Neural progenitor cell (in vitro differentiated cells): ENCODE measurements around the gene GSDME. TPM values are rescaled to one million over a fixed set of nuclear protein-coding genes. Genes with fewer than 3 reads are reported as not detected.

Experiments
- DNase-seq: peaks from one replicate; pipeline ENCODE4 v3.0.0-alpha.2; 2016; ENCODE audit warnings: low spot score
- H2AFZ ChIP-seq: fragments of 200-600 bp; sonication (generic); replicated peaks from 2 replicates; pipeline ENCODE4 v1.6.1; 2016; ENCODE audit warnings: antibody characterized with exemption
- H3F3A ChIP-seq: fragments of 200-600 bp; sonication (generic); 2 replicates; pipeline ENCODE4 v1.6.1; 2016; ENCODE audit warnings: antibody characterized with exemption, low read depth
- H3K27ac ChIP-seq: fragments of 200-600 bp; sonication (generic); 2 replicates; pipeline ENCODE4 v1.5.1; 2016; ENCODE audit warnings: mild to moderate bottlenecking
- H3K27me3 ChIP-seq: fragments of 200-600 bp; sonication (generic); 2 replicates; pipeline ENCODE4 v1.6.1; 2016; ENCODE audit warnings: mild to moderate bottlenecking, moderate library complexity
- H3K36me3 ChIP-seq: fragments of 200-600 bp; sonication (generic); 2 replicates; pipeline ENCODE4 v1.5.1; 2016
- H3K4me1 ChIP-seq: fragments of 200-600 bp; sonication (generic); 2 replicates; pipeline ENCODE4 v1.6.1; 2016; ENCODE audit warnings: mixed run types
- H3K4me2 ChIP-seq: fragments of 200-600 bp; sonication (generic); 2 replicates; pipeline ENCODE4 v1.6.1; 2016
- H3K4me3 ChIP-seq: fragments of 200-600 bp; sonication (generic); 2 replicates; pipeline ENCODE4 v1.5.1; 2016
- H3K79me2 ChIP-seq: fragments of 200-600 bp; sonication (generic); 2 replicates; pipeline ENCODE4 v1.6.1; 2016; ENCODE audit warnings: low read depth
- H3K9ac ChIP-seq: fragments of 200-600 bp; sonication (generic); 2 replicates; pipeline ENCODE4 v1.6.1; 2016
- H3K9me3 ChIP-seq: fragments of 200-600 bp; sonication (generic); 2 replicates; pipeline ENCODE4 v1.5.1; 2016; ENCODE audit warnings: low read depth
- H4K20me1 ChIP-seq: fragments of 200-600 bp; sonication (generic); 2 replicates; pipeline ENCODE4 v1.6.1; 2016; ENCODE audit warnings: low read depth
- H3K27ac Mint-ChIP-seq: 3 replicates; pipeline ENCODE4 v1.8.0; 2021; ENCODE audit warnings: mixed read lengths
- H3K27me3 Mint-ChIP-seq: 2 replicates; pipeline ENCODE4 v1.8.0; 2022; ENCODE audit warnings: low read depth, mild to moderate bottlenecking, inconsistent platforms, moderate library complexity, mixed read lengths; ENCODE audit not compliant: insufficient read depth
- H3K36me3 Mint-ChIP-seq: 3 replicates; pipeline ENCODE4 v1.8.0; 2021; ENCODE audit warnings: mixed read lengths
- H3K4me1 Mint-ChIP-seq: 3 replicates; pipeline ENCODE4 v1.8.0; 2021; ENCODE audit warnings: mixed read lengths
- H3K4me3 Mint-ChIP-seq: 3 replicates; pipeline ENCODE4 v1.8.0; 2021; ENCODE audit warnings: mild to moderate bottlenecking, moderate library complexity, mixed read lengths
- H3K9me3 Mint-ChIP-seq: 3 replicates; pipeline ENCODE4 v1.8.0; 2020; ENCODE audit warnings: mixed read lengths
- EZH2 ChIP-seq: fragments of 200-600 bp; sonication (generic); IDR thresholded peaks from 2 replicates; pipeline ENCODE4 v1.6.1; 2017; ENCODE audit warnings: antibody characterized with exemption, mild to moderate bottlenecking, moderate library complexity
- EZH2phosphoT487 ChIP-seq: fragments of 200-600 bp; sonication (generic); IDR thresholded peaks from 2 replicates; pipeline ENCODE4 v1.6.1; 2017; ENCODE audit warnings: antibody characterized with exemption
- total RNA-seq: library from RNA; depleted of rRNA; stranded (reverse); fragments of >200 nt; gene quantifications from 2 replicates; pipeline ENCODE4 v1.2.3, GENCODE V29; 2015; ENCODE audit warnings: low replicate concordance
- TF ChIP-seq, protein P1 (sequence below): fragments of 200-600 bp; sonication (generic); IDR thresholded peaks from 2 replicates; pipeline ENCODE4 v1.5.1; 2017; ENCODE audit warnings: antibody characterized with exemption, mild to moderate bottlenecking

The GSDME gene
- total RNA-seq, 1 donor from 2014 or later, result 15.5 TPM

DNA sequence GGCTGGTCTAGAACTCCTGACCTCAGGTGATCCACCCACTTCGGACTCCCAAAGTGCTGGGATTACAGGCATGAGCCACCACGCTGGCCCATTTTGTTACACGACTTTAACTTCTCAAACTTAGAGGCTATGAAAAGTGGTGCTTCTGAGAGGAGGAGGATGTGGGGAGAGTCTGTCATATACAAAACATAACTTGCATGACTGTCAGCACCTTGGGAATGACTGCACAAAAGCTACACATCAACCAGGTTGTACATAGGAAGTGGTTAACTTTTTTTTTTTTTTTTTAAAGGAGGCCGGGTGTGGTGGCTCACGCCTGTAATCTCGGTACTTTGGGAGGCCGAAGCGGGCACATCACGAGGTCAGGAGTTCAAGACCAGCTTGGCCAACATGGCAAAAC is 43.4 kb upstream of the GSDME start:
- Mint-ChIP-seq H3K36me3 (peaks cover 23% of the 10 kb centered on the region), H3K9me3 (no peaks in the 10 kb centered on the region), H3K27ac (no peak overlapping the region), H3K4me3 (no peak overlapping the region), H3K27me3 (no peaks in the 10 kb centered on the region), H3K4me1 (peaks cover 20% of the 10 kb centered on the region)
- no peaks in the 10 kb centered on the region for H3K9me3 ChIP-seq
- H3K36me3 ChIP-seq, result peaks cover 5% of the 10 kb centered on the region
- no peaks in the 10 kb centered on the region for H3F3A ChIP-seq
- no peaks in the 10 kb centered on the region for H3K4me1 ChIP-seq
- H4K20me1 ChIP-seq, result no peaks in the 10 kb centered on the region
- no peak for DNase-seq
- no peaks in the 10 kb centered on the region for H3K79me2 ChIP-seq
- no peak overlapping the region for H3K4me3 ChIP-seq
- no peak overlapping the region for H3K27ac ChIP-seq
- H3K27me3 ChIP-seq, result no peaks in the 10 kb centered on the region
- TF ChIP-seq EZH2, result no peak
- no peak overlapping the region for H3K9ac ChIP-seq
- no peak overlapping the region for H2AFZ ChIP-seq
- H3K4me2 ChIP-seq, result no peak overlapping the region

DNA sequence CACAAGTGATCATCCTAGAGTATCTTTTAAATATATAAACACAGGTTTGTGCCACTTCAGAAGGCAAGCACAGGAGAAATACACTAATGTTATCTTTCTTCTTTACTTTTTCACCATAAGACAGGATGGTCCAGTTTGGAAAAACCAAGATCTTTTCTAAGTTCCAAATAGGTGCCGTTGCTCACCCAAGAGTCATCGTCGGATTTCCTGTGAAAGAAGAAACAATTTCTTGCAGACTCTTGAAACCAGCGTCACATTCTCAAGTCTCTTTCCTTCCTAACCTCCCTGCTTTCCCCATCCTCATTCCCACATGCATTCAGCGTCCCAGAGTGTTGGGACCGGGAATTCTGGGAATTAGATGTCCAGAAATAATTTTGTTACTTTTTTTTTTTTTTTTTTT is 42.8 kb upstream of the GSDME start:
- DNase-seq, result no peak
- H3K9me3 Mint-ChIP-seq, result no peaks in the 10 kb centered on the region
- peaks cover 5% of the 10 kb centered on the region for H3K36me3 ChIP-seq

DNA sequence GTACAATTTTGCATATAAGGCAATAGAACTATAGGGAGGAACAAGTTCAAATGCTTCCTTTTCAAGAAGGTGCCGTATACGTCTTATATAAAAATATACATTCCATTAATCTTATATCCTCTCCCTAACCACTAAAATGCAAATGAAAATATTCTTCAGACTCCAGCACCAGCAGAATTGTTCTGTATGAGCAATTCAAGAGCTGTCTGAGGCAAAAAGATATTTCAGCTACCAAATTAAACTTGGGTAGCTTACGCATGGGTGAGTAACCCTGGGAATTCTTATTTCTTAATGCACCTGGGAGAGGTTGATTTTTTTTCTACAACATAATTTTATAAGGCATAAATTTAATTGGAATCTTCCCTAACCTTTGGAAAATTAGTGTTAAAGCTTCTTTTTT is 42.2 kb upstream of the GSDME start:
- peaks cover 2% of the 10 kb centered on the region for H3K9me3 Mint-ChIP-seq
- H3K9ac ChIP-seq, result no peak overlapping the region
- H3K36me3 ChIP-seq, result peaks cover 5% of the 10 kb centered on the region
- no peak overlapping the region for H3K4me2 ChIP-seq
- H3K9me3 ChIP-seq, result no peaks in the 10 kb centered on the region
- no peaks in the 10 kb centered on the region for H3K27me3 ChIP-seq
- no peak overlapping the region for H3K27ac ChIP-seq
- no peak overlapping the region for H2AFZ ChIP-seq
- H3K27me3 Mint-ChIP-seq, result peaks cover 2% of the 10 kb centered on the region
- DNase-seq, result no peak
- no peaks in the 10 kb centered on the region for H3K79me2 ChIP-seq
- peaks cover 24% of the 10 kb centered on the region for H3K36me3 Mint-ChIP-seq
- TF ChIP-seq, protein P1, sequence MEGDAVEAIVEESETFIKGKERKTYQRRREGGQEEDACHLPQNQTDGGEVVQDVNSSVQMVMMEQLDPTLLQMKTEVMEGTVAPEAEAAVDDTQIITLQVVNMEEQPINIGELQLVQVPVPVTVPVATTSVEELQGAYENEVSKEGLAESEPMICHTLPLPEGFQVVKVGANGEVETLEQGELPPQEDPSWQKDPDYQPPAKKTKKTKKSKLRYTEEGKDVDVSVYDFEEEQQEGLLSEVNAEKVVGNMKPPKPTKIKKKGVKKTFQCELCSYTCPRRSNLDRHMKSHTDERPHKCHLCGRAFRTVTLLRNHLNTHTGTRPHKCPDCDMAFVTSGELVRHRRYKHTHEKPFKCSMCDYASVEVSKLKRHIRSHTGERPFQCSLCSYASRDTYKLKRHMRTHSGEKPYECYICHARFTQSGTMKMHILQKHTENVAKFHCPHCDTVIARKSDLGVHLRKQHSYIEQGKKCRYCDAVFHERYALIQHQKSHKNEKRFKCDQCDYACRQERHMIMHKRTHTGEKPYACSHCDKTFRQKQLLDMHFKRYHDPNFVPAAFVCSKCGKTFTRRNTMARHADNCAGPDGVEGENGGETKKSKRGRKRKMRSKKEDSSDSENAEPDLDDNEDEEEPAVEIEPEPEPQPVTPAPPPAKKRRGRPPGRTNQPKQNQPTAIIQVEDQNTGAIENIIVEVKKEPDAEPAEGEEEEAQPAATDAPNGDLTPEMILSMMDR, result no peak
- TF ChIP-seq EZH2 (no peak), EZH2phosphoT487 (no peak)
- peaks cover 20% of the 10 kb centered on the region for H3K4me1 Mint-ChIP-seq
- H3K4me3 ChIP-seq, result no peak overlapping the region
- peaks cover 8% of the 10 kb centered on the region for H3F3A ChIP-seq
- no peak overlapping the region for H3K4me3 Mint-ChIP-seq
- H3K27ac Mint-ChIP-seq, result no peak overlapping the region
- no peaks in the 10 kb centered on the region for H4K20me1 ChIP-seq
- H3K4me1 ChIP-seq, result no peaks in the 10 kb centered on the region

More for the DNA sequence above, 42.8 kb upstream of the GSDME start:
- Histone ChIP-seq H2AFZ (no peak overlapping the region), H3K27ac (no peak overlapping the region), H3K9me3 (no peaks in the 10 kb centered on the region), H3K27me3 (no peaks in the 10 kb centered on the region), H3F3A (peaks cover 5% of the 10 kb centered on the region), H4K20me1 (no peaks in the 10 kb centered on the region), H3K4me3 (no peak overlapping the region), H3K4me1 (no peaks in the 10 kb centered on the region), H3K4me2 (no peak overlapping the region), H3K79me2 (no peaks in the 10 kb centered on the region), H3K9ac (no peak overlapping the region)
- Mint-ChIP-seq H3K4me3 (no peak overlapping the region), H3K4me1 (peaks cover 20% of the 10 kb centered on the region), H3K27me3 (peaks cover under 1% of the 10 kb centered on the region), H3K36me3 (peaks cover 24% of the 10 kb centered on the region), H3K27ac (no peak overlapping the region)
- TF ChIP-seq EZH2 (no peak), EZH2phosphoT487 (no peak)
- TF ChIP-seq, protein P1, result no peak

DNA sequence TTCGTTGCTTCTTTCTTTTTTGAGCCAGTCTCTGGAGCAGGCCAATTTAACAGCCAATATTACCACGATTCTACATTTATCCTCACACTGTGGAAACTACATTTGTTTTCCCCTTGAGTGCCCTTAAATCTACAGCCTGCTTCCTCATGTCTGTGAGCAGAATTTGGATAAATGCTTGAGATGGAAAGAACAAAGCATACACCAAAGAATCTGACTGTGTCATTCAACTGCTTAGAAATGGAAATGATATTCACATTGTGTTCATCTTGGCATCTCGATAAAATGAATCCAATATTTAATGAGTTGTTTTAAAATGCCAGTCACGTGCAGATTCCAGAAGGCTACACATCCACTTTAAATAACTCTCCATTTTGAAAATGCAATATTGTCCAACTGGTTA is 41.0 kb upstream of the GSDME start:
- Mint-ChIP-seq H3K27me3 (peaks cover 2% of the 10 kb centered on the region), H3K4me1 (peaks cover 20% of the 10 kb centered on the region), H3K36me3 (peaks cover 19% of the 10 kb centered on the region), H3K4me3 (no peak overlapping the region), H3K27ac (peak overlapping the region; percentile 7), H3K9me3 (peaks cover 2% of the 10 kb centered on the region)
- H3K4me1 ChIP-seq, result no peaks in the 10 kb centered on the region
- TF ChIP-seq EZH2 (no peak), EZH2phosphoT487 (no peak)
- TF ChIP-seq, protein P1, result no peak
- no peak overlapping the region for H3K9ac ChIP-seq
- no peak for DNase-seq
- H3K4me3 ChIP-seq, result no peak overlapping the region
- H3K4me2 ChIP-seq, result no peak overlapping the region
- no peaks in the 10 kb centered on the region for H3K9me3 ChIP-seq
- H3F3A ChIP-seq, result peaks cover 8% of the 10 kb centered on the region
- no peaks in the 10 kb centered on the region for H3K79me2 ChIP-seq
- H3K36me3 ChIP-seq, result peaks cover 5% of the 10 kb centered on the region
- H2AFZ ChIP-seq, result no peak overlapping the region
- H3K27ac ChIP-seq, result no peak overlapping the region
- no peaks in the 10 kb centered on the region for H4K20me1 ChIP-seq
- H3K27me3 ChIP-seq, result no peaks in the 10 kb centered on the region
